ENCODE results near the gene CDH13. TPM values are rescaled to one million over a fixed set of nuclear protein-coding genes. Genes with fewer than 3 reads are reported as not detected.

Gene CDH13
- total and polyA plus RNA-seq, 2 donors (not counting 3 experiments of a cell fraction or from before 2014, with no cell fraction given) = 96.6 to 124 TPM

GRCh38 chr16:82601989-82602640 lies 24.7 kb upstream of the CDH13 start:
- peak; percentile 44 for FAIRE-seq
- H3K9ac ChIP-seq (replicated peaks; ENCODE audit: extremely low read depth, insufficient read depth, low read length) = no peak overlapping the region
- no peak overlapping the region for H3K4me3 ChIP-seq (replicated peaks in 1 of 3; ENCODE audit: insufficient read depth in 1 of 3, low read depth in 1 of 3, low read length in 3 of 3)
- H3K4me2 ChIP-seq (ENCODE audit: insufficient read depth, low read length) = no peak overlapping the region
- no peaks in the 10 kb centered on the region for H3K36me3 ChIP-seq (ENCODE audit: control insufficient read depth in 2 of 2, extremely low read depth in 1 of 2, insufficient read depth in 2 of 2, low read length in 2 of 2)
- no peaks in the 10 kb centered on the region for H3K9me1 ChIP-seq (replicated peaks; ENCODE audit: control insufficient read depth, extremely low read depth, insufficient read depth, low read length)
- no peak for DNase-seq (ENCODE audit: low read depth, low spot score)
- ChIA-PET POLR2A (interaction anchor here (0.5 kb wide), 1 partner anchor 612 kb away, joined by 4 read pairs; no protein-coding TSS in a partner anchor), CTCF (interaction anchor here (0.6 to 1.4 kb wide), 8 partner anchors 11 to 339 kb away, joined by 3 to 4 read pairs (median 3); partner anchors contain the start of gene CDH13)
- H2AFZ ChIP-seq (ENCODE audit: low read depth, low read length) = no peak overlapping the region
- peaks cover 8% of the 10 kb centered on the region in 2 experiments for H3K27me3 ChIP-seq (ENCODE audit: control insufficient read depth in 2 of 2, insufficient read depth in 2 of 2, low read length in 2 of 2)
- dilution Hi-C loops (cut with MboI; ENCODE audit: extremely low pct_ligation_motif_present, low sequenced_read_pairs) = no loop called here
- H3K79me2 ChIP-seq (ENCODE audit: control insufficient read depth, insufficient read depth, low read length) = no peaks in the 10 kb centered on the region
- no TSS peak for BruUV-seq (replicated peaks)
- H4K20me1 ChIP-seq (replicated peaks; ENCODE audit: control insufficient read depth, extremely low read depth, insufficient read depth, low read length) = no peaks in the 10 kb centered on the region
- no peaks in the 10 kb centered on the region for H3K4me1 ChIP-seq (ENCODE audit: control insufficient read depth, extremely low read depth, insufficient read depth, low read length)
- TF ChIP-seq EZH2 (IDR thresholded peaks at IDR 0.05; ENCODE audit: borderline replicate concordance, low read depth, low read length, severe bottlenecking) (no peak), POLR2AphosphoS5 (IDR thresholded peaks at IDR 0.05; ENCODE audit: insufficient read depth, low read depth, low read length) (no peak), FOS (IDR thresholded peaks at IDR 0.05; ENCODE audit: borderline replicate concordance, insufficient read depth, low read length) (no peak)
- intact Hi-C loops (cut with micrococcal nuclease) = loop anchor here (5.0 kb wide), 1 partner anchor 845 kb away; no protein-coding TSS in a partner anchor
- no peaks in the 10 kb centered on the region for H3K9me3 ChIP-seq (replicated peaks; ENCODE audit: control insufficient read depth, insufficient read depth, low read length)
- no peak overlapping the region for H3K27ac ChIP-seq (ENCODE audit: insufficient read depth, low read depth, low read length)

GRCh38 chr16:82603784-82604411 lies 22.9 kb upstream of the CDH13 start:
- no TSS peak for BruUV-seq (replicated peaks)
- H3K36me3 ChIP-seq (ENCODE audit: control insufficient read depth in 2 of 2, extremely low read depth in 1 of 2, insufficient read depth in 2 of 2, low read length in 2 of 2) = no peaks in the 10 kb centered on the region
- no peaks in the 10 kb centered on the region for H4K20me1 ChIP-seq (replicated peaks; ENCODE audit: control insufficient read depth, extremely low read depth, insufficient read depth, low read length)
- dilution Hi-C loops (cut with MboI; ENCODE audit: extremely low pct_ligation_motif_present, low sequenced_read_pairs) = no loop called here
- H3K9me3 ChIP-seq (replicated peaks; ENCODE audit: control insufficient read depth, insufficient read depth, low read length) = no peaks in the 10 kb centered on the region
- no peaks in the 10 kb centered on the region for H3K4me1 ChIP-seq (ENCODE audit: control insufficient read depth, extremely low read depth, insufficient read depth, low read length)
- ChIA-PET POLR2A (interaction anchor here (1.3 kb wide), 1 partner anchor 24 kb away, joined by 3 read pairs; no protein-coding TSS in a partner anchor), CTCF (interaction anchor here (0.5 to 1.8 kb wide), 15 partner anchors 16 to 844 kb away, joined by 3 to 20 read pairs (median 4); partner anchors contain the start of gene CDH13)
- H3K9me1 ChIP-seq (replicated peaks; ENCODE audit: control insufficient read depth, extremely low read depth, insufficient read depth, low read length) = no peaks in the 10 kb centered on the region
- TF ChIP-seq EZH2 (IDR thresholded peaks at IDR 0.05; ENCODE audit: borderline replicate concordance, low read depth, low read length, severe bottlenecking) (no peak), CTCF (IDR thresholded peaks at IDR 0.05; ENCODE audit: extremely low read depth in 1 of 2, insufficient read depth in 1 of 2, low read depth in 1 of 2, low read length in 2 of 2) (peak; percentile 61 to 80)
- no peak overlapping the region for H3K4me3 ChIP-seq (replicated peaks in 1 of 3; ENCODE audit: insufficient read depth in 1 of 3, low read depth in 1 of 3, low read length in 3 of 3)
- H3K4me2 ChIP-seq (ENCODE audit: insufficient read depth, low read length) = no peak overlapping the region
- H3K79me2 ChIP-seq (ENCODE audit: control insufficient read depth, insufficient read depth, low read length) = no peaks in the 10 kb centered on the region
- FAIRE-seq (peak; percentile 97), DNase-seq (ENCODE audit: low read depth, low spot score) (peak; percentile 68)
- no peak overlapping the region for H3K27ac ChIP-seq (ENCODE audit: insufficient read depth, low read depth, low read length)
- intact Hi-C loops (cut with micrococcal nuclease) = loop anchor here (1.0 to 5.0 kb wide), 4 partner anchors 35 to 843 kb away; no protein-coding TSS in a partner anchor
- no peak overlapping the region for H2AFZ ChIP-seq (ENCODE audit: low read depth, low read length)
- no peak overlapping the region for H3K9ac ChIP-seq (replicated peaks; ENCODE audit: extremely low read depth, insufficient read depth, low read length)
- peaks cover 2 to 4% of the 10 kb centered on the region in 2 experiments for H3K27me3 ChIP-seq (ENCODE audit: control insufficient read depth in 2 of 2, insufficient read depth in 2 of 2, low read length in 2 of 2)

Data from endothelial cell of umbilical vein (primary cell).